GM04504 (cell line): ENCODE data around the gene PDHB.
"Not testable (repeated sequence)": the region's sequence is repeated elsewhere in the genome, so short reads cannot be mapped to it uniquely, and the experiment has no call there.

Experiments
- DNase-seq: peaks from one replicate; pipeline ENCODE4 v3.0.0-alpha.2; 2012; ENCODE audit warnings: low read depth

Gene PDHB

DNA sequence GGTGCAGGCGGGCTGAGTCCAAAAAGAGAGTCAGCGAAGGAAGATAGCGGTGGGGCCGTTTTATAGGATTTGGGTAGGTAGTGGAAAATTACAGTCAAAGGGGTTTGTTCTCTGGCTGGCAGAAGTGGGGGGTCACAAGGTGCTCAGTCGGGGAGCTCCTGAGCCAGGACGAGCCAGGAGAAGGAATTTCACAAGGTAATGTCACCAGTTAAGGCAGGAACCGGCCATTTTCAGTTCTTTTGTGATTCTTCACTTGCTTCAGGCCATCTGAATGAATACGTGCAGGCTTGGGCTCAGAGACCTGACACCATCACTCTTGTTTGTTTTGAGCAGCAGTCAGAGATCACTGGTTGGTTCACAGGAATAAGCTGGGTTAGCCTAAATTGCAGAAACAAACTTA is 3.6 kb upstream of the PDHB start:
- not testable (repeated sequence) for DNase-seq

GRCh38 chr3:58434990-58435389 is 1.4 kb upstream of the PDHB start:
- DNase-seq, result no peak

GRCh38 chr3:58434511-58434910 is 879 bp upstream of the PDHB start:
- DNase-seq, result no peak

DNA sequence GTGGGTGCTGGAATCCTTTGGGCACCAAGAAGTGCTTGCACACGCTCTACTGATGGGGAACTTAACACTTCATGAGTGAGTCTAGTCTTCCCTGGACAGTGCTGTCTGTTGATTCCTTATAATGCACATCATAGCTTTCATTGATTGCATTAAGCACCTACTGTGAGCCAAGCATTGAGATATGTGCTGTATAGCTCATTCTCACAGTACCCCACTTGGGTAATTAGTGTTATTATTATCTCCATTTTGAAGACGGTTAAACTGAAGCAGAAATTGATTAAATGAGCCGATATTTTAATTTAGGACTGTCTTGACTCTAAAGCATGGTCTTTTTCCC is 504 bp upstream of the PDHB start:
- DNase-seq, result no peak

DNA sequence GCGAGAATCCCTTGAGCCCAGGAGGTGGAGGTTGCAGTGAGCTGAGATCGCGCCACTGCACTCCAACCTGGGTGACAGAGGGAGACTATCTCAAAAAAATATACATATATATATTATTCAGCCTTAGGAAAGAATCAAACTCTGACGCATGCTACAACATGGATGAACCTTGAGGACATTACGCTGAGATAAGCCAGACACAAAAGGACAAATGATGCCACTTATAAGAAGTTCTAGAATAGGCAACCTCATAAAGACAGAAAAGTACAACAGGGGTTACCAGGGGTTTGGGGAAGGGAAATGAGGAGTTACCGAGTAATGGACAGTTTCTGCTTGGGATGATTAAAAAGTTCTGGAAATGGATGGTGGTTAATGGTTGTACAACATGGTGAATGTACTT is 727 bp downstream of the PDHB start:
- no peak for DNase-seq

GRCh38 chr3:58429657-58430056 is 4.0 kb downstream of the PDHB start:
- no peak for DNase-seq

GRCh38 chr3:58427661-58428361 is 5.8 kb downstream of the PDHB start:
- no peak for DNase-seq

DNA sequence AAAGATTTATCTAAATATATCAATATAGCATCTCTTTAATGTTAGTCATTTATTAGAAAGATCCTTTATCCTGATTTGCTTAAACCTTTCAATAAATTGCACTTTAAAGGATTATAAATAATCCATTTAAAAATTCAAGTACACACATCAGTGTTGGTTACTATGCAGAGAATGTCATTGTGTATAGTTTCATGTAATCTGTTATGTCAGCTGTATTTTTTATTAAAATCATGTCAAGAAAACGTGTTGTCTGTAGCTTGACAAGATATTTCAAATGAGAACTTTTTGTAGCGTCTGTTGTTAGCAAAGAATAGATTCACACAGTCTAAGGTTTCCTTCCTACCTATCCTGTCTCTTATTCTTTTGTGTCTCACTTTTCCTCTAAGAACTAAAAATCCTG is 7.8 kb downstream of the PDHB start:
- DNase-seq, result no peak

DNA sequence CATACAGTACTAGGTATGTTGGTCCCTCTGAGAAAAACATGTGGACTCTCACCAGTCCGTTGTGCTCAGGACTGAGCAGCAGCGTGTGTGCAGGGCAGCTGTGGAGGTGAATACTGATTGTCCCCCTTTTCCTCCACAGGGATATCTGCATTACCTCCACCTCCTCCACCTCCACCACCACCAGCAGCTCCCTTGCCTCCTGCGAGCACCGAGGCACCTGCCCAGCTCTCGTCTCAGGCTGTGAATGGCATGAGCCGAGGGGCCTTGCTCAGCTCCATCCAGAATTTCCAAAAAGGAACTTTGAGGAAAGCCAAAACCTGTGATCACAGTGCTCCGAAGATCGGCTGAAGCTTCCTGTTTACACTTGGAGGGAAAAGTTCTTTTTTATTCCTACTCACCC is 9.0 kb downstream of the PDHB start:
- no peak for DNase-seq

DNA sequence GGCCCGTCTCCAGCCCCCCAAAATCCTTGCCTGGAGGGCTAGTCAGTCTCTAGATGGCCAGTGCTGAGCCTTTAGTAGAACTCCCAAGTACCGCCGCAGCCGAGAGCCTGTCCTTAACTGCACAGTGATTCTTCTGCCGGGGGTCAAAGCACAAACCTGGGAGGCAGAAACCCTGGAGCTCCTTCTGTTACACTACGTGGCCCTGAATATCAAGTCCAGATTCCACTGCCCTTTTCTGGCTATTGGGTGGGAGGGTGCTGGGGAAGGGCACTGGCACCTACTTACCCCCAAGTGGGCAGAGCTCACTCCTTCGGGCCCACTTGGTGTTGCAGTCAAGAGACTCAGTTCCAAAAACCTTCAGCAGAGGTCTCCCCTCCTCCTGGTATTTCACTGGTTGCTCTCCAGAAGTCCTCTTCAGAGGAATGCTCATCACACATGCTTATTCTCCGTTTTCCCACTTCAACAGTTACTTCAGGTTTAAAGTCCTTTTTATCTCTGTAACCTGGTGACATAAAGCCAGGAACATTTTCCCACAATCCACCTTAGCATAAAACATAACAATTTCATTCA is 10.8 kb downstream of the PDHB start:
- DNase-seq, result no peak

DNA sequence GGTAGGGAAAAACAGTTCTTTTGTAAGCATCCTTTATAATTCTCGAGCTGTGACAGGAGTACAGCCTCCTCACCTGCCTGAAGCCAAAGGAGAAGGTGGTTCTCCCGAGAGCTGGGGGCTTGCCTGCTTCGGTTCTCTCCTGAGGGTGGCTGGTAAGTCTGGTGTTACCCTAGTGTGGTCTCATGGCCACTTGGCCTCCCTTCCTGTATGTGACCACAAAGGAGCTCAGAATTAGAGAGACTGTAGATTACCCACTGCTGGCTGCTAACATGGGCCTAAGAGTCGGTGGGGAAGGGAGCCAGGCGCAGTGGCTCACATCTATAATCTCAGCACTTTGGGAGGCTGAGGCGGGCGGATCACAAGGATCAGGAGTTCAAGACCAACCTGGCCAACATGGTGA is 12.6 kb downstream of the PDHB start:
- DNase-seq, result no peak

GRCh38 chr3:58419780-58420507 is 13.7 kb downstream of the PDHB start:
- DNase-seq, result no peak

- DNase-seq, result no peak
These were observed 15.4 kb downstream of the PDHB start for GRCh38 chr3:58418227-58418626.

DNA sequence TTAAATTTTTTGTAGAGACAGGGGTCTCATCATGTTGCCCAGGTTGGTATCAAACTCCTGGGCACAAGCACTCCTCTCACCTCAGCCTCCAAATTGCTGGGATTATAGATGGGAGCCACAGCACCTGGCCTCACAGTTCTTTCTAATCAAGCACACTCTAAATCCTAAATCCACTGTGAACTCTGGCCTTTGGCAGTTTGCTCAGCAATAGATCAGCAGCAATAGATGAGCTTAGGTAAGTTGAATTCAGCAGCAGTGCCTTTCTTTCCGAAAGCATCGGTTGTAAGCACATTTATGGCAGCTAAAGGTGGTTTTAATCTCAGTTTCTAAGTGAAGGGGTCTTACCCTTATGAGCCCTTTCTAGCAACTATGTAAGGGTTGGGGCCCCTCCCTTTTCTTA is 16.6 kb downstream of the PDHB start:
- DNase-seq, result no peak

DNA sequence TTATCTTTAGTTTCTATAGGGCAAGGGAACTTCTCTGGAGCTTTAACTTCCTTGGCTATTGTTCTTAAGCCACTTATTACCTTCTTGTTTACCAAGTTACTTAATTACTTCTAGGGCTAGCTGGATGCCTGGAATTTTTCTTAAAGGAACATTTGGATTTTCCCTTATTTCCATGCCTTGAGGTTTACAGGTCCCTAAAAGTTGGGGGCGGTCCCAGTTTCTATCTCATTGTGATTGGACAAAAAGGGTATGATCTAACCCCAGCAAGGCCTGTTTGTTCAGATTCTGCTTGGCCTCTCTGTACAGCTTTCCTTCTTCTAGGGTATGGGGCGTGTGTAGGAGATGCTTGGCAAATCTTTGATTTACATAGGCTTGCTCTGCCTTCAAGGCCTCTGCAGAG is 17.4 kb downstream of the PDHB start:
- DNase-seq, result no peak

DNA sequence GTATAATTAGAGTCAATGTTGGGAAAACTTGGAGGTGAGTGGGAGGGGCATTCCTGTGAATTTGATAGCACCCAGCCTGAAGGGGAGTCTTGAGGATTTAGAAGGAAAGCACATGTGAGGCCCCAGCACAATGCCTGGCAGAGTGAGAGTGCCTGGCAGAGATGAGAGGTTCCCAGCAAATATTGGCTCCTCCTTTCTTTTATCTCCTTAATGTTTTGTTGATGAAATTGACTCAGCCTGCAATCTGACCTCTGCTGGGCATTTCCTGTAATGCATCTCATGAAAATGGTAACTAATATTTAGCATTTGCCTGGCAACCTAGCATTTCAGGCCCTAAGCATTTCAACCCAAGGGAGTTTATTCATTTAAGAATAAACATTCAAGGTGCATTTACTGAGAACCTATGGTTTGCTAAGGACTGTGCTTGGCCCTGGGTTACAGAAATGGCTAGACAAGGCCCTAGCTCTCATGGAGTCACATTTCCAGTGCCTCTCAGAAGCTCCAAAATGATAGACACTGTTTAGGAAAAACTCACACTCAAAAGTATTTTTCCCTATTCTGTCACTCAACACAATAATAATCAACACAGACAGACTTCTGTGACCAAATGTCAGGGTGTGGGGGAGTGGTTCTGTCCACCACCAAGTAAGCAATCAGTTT is 19.0 kb downstream of the PDHB start:
- DNase-seq, result no peak

GRCh38 chr3:58411851-58412830 is 21.5 kb downstream of the PDHB start:
- DNase-seq, result no peak

DNA sequence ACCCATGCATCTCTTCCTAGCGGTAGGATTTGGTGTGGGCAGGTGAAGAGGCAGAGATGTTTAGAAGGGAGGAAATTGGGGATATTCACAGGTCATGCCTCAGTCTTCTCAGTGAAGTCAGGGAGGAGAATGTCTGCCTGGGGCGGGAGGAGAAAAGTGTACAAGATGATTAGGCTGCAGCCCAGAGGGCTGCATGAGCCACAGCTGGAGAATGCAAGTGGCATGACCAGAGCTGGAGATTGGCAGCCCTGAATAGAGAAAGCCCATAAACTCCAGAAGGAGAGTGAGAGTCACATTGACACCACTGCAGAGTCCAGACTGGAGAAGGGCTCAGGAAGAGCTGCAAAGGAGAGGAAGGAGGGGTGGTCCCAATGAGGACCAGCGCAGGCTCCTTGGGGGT is 22.6 kb downstream of the PDHB start:
- DNase-seq, result no peak

GRCh38 chr3:58409663-58410062 is 24.0 kb downstream of the PDHB start:
- DNase-seq, result no peak

- DNase-seq, result no peak
These were observed 24.7 kb downstream of the PDHB start for GRCh38 chr3:58408906-58409305.

GRCh38 chr3:58404396-58404795 is 29.2 kb downstream of the PDHB start:
- DNase-seq, result no peak

GRCh38 chr3:58403513-58404109 is 30.0 kb downstream of the PDHB start:
- DNase-seq, result no peak
